ENCODE measurements around the gene GAPVD1. TPM values are rescaled to one million over a fixed set of nuclear protein-coding genes. Genes with fewer than 3 reads are reported as not detected.
A peak's percentile ranks its signal among the peaks of the same experiment; 100 is the strongest.

The GAPVD1 gene
- total and polyA plus RNA-seq, 2 of the 13 experiments (the other 11 are each of a cell fraction or from before 2014, with no cell fraction given), result 11.1 to 33.2 TPM

DNA sequence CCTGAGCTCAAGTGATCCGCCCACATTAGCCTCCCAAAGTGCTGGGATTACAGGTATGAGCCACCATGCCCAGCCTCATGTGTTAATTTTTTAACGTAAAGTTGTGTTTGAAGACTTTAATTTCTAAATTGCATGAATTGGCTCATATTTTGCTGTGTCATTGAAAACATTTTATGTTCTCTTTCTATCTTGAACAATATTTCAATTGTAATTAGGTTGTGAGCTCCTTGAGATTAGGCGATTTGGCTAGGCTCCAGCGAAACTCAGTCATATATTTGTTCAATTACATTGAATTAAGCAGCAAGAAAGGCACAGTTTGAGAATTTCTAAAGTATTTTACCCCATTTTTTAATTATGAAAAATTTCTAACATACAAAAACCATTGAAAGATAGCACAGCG, 34.0 kb downstream of the GAPVD1 start:
- TF ChIP-seq MAFK (conservative IDR thresholded peaks at IDR 0.05 in 1 of 2, IDR thresholded peaks at IDR 0.05 in 1 of 2; ENCODE audit: low read length in 2 of 2) (peak; percentile 36 to 51; a peak in 2 of 4 replicates), ZEB1 (IDR thresholded peaks at IDR 0.05; ENCODE audit: insufficient replicate concordance, low read depth) (no peak), NFE2L2 (IDR thresholded peaks at IDR 0.05; ENCODE audit: low read length) (peak; percentile 68)
- TF ChIP-seq, protein P1, sequence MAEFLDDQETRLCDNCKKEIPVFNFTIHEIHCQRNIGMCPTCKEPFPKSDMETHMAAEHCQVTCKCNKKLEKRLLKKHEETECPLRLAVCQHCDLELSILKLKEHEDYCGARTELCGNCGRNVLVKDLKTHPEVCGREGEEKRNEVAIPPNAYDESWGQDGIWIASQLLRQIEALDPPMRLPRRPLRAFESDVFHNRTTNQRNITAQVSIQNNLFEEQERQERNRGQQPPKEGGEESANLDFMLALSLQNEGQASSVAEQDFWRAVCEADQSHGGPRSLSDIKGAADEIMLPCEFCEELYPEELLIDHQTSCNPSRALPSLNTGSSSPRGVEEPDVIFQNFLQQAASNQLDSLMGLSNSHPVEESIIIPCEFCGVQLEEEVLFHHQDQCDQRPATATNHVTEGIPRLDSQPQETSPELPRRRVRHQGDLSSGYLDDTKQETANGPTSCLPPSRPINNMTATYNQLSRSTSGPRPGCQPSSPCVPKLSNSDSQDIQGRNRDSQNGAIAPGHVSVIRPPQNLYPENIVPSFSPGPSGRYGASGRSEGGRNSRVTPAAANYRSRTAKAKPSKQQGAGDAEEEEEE (CRISPR knock-in tag; IDR thresholded peaks at IDR 0.05; ENCODE audit: borderline replicate concordance), result no peak
- no peaks in the 10 kb centered on the region for H3K9me3 ChIP-seq (ENCODE audit: low read length)
- H3K27ac ChIP-seq (ENCODE audit: extremely low read length, insufficient read depth, low read length), result no peak overlapping the region
- peaks cover 33% of the 10 kb centered on the region for H3K4me1 ChIP-seq (ENCODE audit: insufficient read depth, low read length)
- ChIA-PET POLR2A (interaction anchor here (0.8 kb wide), 1 partner anchor 54 kb away, joined by 3 read pairs; the partner anchor contains the start of gene HSPA5), CTCF (ENCODE audit: low intra/inter-chr PET ratio, low total read pairs) (no interaction called here)
- no peak overlapping the region for H3K4me3 ChIP-seq (replicated peaks in 1 of 3; ENCODE audit: insufficient read depth in 1 of 3, low read depth in 2 of 3, low read length in 3 of 3)
- over 99% methylated on average over 5 of the region's 5 CpGs for WGBS (ENCODE audit: low lambda C conversion rate)
- peaks cover 40% of the 10 kb centered on the region for H4K20me1 ChIP-seq (ENCODE audit: insufficient read depth, low read length)
- in situ Hi-C loops (cut with HindIII; ENCODE audit: extremely low pct_ligation_motif_present, low pct_unique_long_range_greater_than_20kb), result no loop called here
- FAIRE-seq (no peak), DNase-seq (ENCODE audit: low spot score) (no peak), ATAC-seq (no peak)
- no peak overlapping the region for H3K9ac ChIP-seq (ENCODE audit: insufficient read depth, low read depth, low read length)
- no peak overlapping the region for H2AFZ ChIP-seq (ENCODE audit: low read length)
- H3K4me2 ChIP-seq (ENCODE audit: low read depth, low read length), result no peak overlapping the region
- BruUV-seq (replicated peaks), result no TSS peak
- intact Hi-C loops (cut with micrococcal nuclease; ENCODE audit: unreplicated experiment), result loop anchor here (2.0 kb wide), 1 partner anchor 55 kb away; the partner anchor contains the start of gene HSPA5
- H3K79me2 ChIP-seq (ENCODE audit: insufficient read depth, low read length), result peaks cover 23% of the 10 kb centered on the region
- H3K36me3 ChIP-seq (replicated peaks in 1 of 2; ENCODE audit: control insufficient read depth in 1 of 2, insufficient read depth in 2 of 2, low read length in 2 of 2), result peaks cover 0 to 4% of the 10 kb centered on the region in 2 experiments; a peak in 2 of 5 replicates
- no peaks in the 10 kb centered on the region for H3K27me3 ChIP-seq (ENCODE audit: control insufficient read depth in 1 of 2, insufficient read depth in 2 of 2, low read length in 2 of 2)

DNA sequence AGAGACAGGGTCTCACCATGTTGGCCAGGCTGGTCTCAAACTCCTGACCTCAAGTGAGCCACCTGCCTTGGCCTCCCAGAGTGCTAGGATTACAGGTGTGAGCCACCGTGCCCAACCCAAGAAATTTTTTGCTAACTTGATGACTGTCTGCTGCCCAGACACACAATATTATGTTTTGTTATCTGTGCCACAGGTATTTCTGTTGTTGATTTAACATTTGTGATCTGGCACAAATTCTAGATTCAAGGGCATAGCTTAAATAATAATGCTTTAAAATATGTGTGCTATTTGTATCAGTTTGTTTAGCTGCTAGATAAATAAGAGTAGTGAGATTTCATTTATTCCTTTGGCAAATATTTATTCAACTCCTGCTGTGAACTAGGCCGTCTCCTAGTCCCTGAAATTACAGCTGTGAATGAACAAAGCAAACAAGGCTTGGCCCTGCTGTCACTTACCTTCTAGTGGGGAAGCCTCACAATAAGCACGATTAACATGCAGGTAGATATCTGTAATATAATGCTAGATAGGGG, 35.3 kb downstream of the GAPVD1 start:
- Histone ChIP-seq H3K9me3 (ENCODE audit: low read length) (no peaks in the 10 kb centered on the region), H2AFZ (ENCODE audit: low read length) (no peak overlapping the region), H3K4me2 (ENCODE audit: low read depth, low read length) (peak overlapping the region; percentile 68), H3K27me3 (ENCODE audit: control insufficient read depth in 1 of 2, insufficient read depth in 2 of 2, low read length in 2 of 2) (no peaks in the 10 kb centered on the region), H3K4me3 (replicated peaks in 1 of 3; ENCODE audit: insufficient read depth in 1 of 3, low read depth in 2 of 3, low read length in 3 of 3) (peak overlapping the region in 1 of 3 experiments; percentile 7; a peak in 1 of 6 replicates), H3K36me3 (replicated peaks in 1 of 2; ENCODE audit: control insufficient read depth in 1 of 2, insufficient read depth in 2 of 2, low read length in 2 of 2) (peaks cover 0 to 9% of the 10 kb centered on the region in 2 experiments; a peak in 3 of 5 replicates), H3K4me1 (ENCODE audit: insufficient read depth, low read length) (peaks cover 33% of the 10 kb centered on the region), H3K79me2 (ENCODE audit: insufficient read depth, low read length) (peaks cover 17% of the 10 kb centered on the region), H4K20me1 (ENCODE audit: insufficient read depth, low read length) (peaks cover 38% of the 10 kb centered on the region), H3K9ac (ENCODE audit: insufficient read depth, low read depth, low read length) (no peak overlapping the region), H3K27ac (ENCODE audit: extremely low read length, insufficient read depth, low read length) (peak overlapping the region; percentile 57)
- ChIA-PET POLR2A (interaction anchor here (0.6 to 1.5 kb wide), 8 partner anchors 9 to 97 kb away, joined by 3 to 9 read pairs (median 4); partner anchors contain the start of gene HSPA5), CTCF (ENCODE audit: low intra/inter-chr PET ratio, low total read pairs) (no interaction called here)
- intact Hi-C loops (cut with micrococcal nuclease; ENCODE audit: unreplicated experiment) (loop anchor here (1.0 to 2.0 kb wide), 3 partner anchors 25 to 56 kb away; partner anchors contain the start of genes GAPVD1 and HSPA5), in situ Hi-C loops (cut with HindIII; ENCODE audit: extremely low pct_ligation_motif_present, low pct_unique_long_range_greater_than_20kb) (no loop called here)
- ATAC-seq, result peak; percentile 98
- peak; percentile 74 for FAIRE-seq
- WGBS (ENCODE audit: low lambda C conversion rate), result 1% methylated on average over 3 of the region's 3 CpGs
- peak; percentile 95 for DNase-seq (ENCODE audit: low spot score)
- BruUV-seq (replicated peaks), result no TSS peak
- TF ChIP-seq ZNF891 (CRISPR knock-in tag; IDR thresholded peaks at IDR 0.05) (no peak), SMARCE1 (IDR thresholded peaks at IDR 0.05; ENCODE audit: borderline replicate concordance) (no peak), ZSCAN20 (CRISPR knock-in tag; IDR thresholded peaks at IDR 0.05; ENCODE audit: borderline replicate concordance) (no peak), TSC22D2 (CRISPR knock-in tag; IDR thresholded peaks at IDR 0.05; ENCODE audit: borderline replicate concordance) (no peak), MEIS1 (CRISPR knock-in tag; IDR thresholded peaks at IDR 0.05; ENCODE audit: borderline replicate concordance) (no peak)
- TF ChIP-seq, protein P2, sequence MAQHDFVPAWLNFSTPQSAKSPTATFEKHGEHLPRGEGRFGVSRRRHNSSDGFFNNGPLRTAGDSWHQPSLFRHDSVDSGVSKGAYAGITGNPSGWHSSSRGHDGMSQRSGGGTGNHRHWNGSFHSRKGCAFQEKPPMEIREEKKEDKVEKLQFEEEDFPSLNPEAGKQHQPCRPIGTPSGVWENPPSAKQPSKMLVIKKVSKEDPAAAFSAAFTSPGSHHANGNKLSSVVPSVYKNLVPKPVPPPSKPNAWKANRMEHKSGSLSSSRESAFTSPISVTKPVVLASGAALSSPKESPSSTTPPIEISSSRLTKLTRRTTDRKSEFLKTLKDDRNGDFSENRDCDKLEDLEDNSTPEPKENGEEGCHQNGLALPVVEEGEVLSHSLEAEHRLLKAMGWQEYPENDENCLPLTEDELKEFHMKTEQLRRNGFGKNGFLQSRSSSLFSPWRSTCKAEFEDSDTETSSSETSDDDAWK (CRISPR knock-in tag; IDR thresholded peaks at IDR 0.05), result no peak
- TF ChIP-seq, protein P3, sequence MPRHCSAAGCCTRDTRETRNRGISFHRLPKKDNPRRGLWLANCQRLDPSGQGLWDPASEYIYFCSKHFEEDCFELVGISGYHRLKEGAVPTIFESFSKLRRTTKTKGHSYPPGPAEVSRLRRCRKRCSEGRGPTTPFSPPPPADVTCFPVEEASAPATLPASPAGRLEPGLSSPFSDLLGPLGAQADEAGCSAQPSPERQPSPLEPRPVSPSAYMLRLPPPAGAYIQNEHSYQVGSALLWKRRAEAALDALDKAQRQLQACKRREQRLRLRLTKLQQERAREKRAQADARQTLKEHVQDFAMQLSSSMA (CRISPR knock-in tag; IDR thresholded peaks at IDR 0.05), result no peak
